CD4-positive, alpha-beta T cell treated with Interleukin-12 subunit alpha and Interleukin-12 subunit beta, for 1 hour (primary cell): ENCODE measurements around the gene ARRDC5.
"Not testable (repeated sequence)": the region's sequence is repeated elsewhere in the genome, so short reads cannot be mapped to it uniquely, and the experiment has no call there.

Experiments
- DNase-seq: peaks from one replicate; pipeline ENCODE4 v3.0.0-alpha.2; 2020

Gene ARRDC5

GRCh38 chr19:4902796-4903195 is at the start of gene ARRDC5:
TSS of gene ARRDC5 (minus strand) at chr19:4902896. CDS start at chr19:4902825, 71 bp downstream.
- no peak for DNase-seq

GRCh38 chr19:4951656-4952055 is 49.0 kb upstream of the ARRDC5 start:
- DNase-seq, result no peak

- DNase-seq, result not testable (repeated sequence)
Measured at GRCh38 chr19:4950650-4951049, 48.0 kb upstream of the ARRDC5 start.

- not testable (repeated sequence) for DNase-seq
Measured at GRCh38 chr19:4941638-4942169, 39.0 kb upstream of the ARRDC5 start.

- DNase-seq, result no peak
Measured at GRCh38 chr19:4939466-4939865, 36.8 kb upstream of the ARRDC5 start.

- DNase-seq, result not testable (repeated sequence)
Measured at GRCh38 chr19:4938461-4938860, 35.8 kb upstream of the ARRDC5 start.

- DNase-seq, result no peak
Measured at GRCh38 chr19:4937060-4937459, 34.4 kb upstream of the ARRDC5 start.

- no peak for DNase-seq
Measured at GRCh38 chr19:4935444-4935843, 32.7 kb upstream of the ARRDC5 start.

- DNase-seq, result no peak
Measured at GRCh38 chr19:4933528-4933927, 30.8 kb upstream of the ARRDC5 start.

GRCh38 chr19:4932711-4933110 is 30.0 kb upstream of the ARRDC5 start:
- DNase-seq, result no peak

GRCh38 chr19:4930664-4931063 is 28.0 kb upstream of the ARRDC5 start:
- no peak for DNase-seq

- DNase-seq, result no peak
Measured at GRCh38 chr19:4929186-4929585, 26.5 kb upstream of the ARRDC5 start.

GRCh38 chr19:4923276-4923747 is 20.6 kb upstream of the ARRDC5 start:
- no peak for DNase-seq

- DNase-seq, result no peak
Measured at GRCh38 chr19:4922530-4923275, 20.0 kb upstream of the ARRDC5 start.

GRCh38 chr19:4916292-4917082 is 13.8 kb upstream of the ARRDC5 start:
- DNase-seq, result peak; percentile 50

- DNase-seq, result peak; percentile 81
Measured at GRCh38 chr19:4914736-4915501, 12.2 kb upstream of the ARRDC5 start.

GRCh38 chr19:4913996-4914735 is 11.5 kb upstream of the ARRDC5 start:
- peak; percentile 61 for DNase-seq

- DNase-seq, result peak; percentile 76
Measured at GRCh38 chr19:4911786-4912672, 9.3 kb upstream of the ARRDC5 start.

- DNase-seq, result no peak
Measured at GRCh38 chr19:4911314-4911713, 8.6 kb upstream of the ARRDC5 start.

- peak; percentile 23 for DNase-seq
Measured at GRCh38 chr19:4910594-4911281, 8.0 kb upstream of the ARRDC5 start.
